ENCODE results near the gene MRPL51. TPM values are rescaled to one million over a fixed set of nuclear protein-coding genes. Genes with fewer than 3 reads are reported as not detected.

MRPL51 gene
- total RNA-seq, 1 donor from 2014 or later: 168 TPM

DNA sequence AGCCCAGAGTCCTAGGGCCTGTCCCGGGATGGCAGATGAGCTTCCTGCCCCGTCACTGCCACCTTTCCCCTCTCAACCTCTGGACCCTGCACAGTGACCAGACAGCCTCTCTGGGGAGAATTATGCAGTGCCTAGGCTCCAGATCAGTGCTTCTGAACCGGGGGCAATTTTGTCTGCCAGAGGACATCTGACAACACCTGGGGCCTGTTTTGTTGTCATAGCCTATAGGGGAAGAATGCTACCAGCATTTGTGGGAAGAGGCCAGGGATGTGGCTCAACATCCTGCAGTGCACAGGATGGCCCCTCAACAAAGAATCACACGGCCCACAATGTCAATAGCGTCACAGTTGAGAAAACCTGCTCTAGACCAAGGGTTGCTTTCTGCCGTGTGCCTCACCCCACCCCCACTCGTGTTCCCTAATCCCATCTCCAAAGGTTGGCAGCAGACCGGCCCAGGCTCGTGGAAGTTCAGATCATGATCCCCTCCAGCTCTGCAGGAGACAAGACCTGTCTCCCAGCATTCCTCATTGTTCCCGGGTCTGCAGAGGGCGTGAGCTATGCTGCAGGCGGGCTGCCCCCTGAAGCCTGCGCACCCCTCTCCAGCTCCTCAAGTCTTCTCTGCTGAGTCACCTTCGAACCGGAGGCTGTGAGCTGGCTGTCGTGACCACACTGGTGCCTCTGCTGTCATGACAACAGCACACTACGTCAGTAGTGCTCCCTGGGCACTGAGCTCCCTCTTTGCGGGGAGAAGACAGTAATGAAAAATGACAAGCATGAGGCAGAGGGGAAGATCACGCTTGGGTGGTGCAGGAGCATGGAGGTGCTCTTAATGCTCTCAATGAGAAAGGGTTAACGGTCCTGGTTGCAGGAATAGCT, 39.2 kb upstream of the MRPL51 start:
- Mint-ChIP-seq H3K9me3 (ENCODE audit: unreplicated experiment) (no peaks in the 10 kb centered on the region), H3K27ac (ENCODE audit: unreplicated experiment) (peak overlapping the region; percentile 81), H3K4me1 (ENCODE audit: unreplicated experiment) (peaks cover 23% of the 10 kb centered on the region), H3K27me3 (ENCODE audit: unreplicated experiment) (peaks cover 26% of the 10 kb centered on the region), H3K4me3 (ENCODE audit: unreplicated experiment) (peak overlapping the region; percentile 81), H3K36me3 (ENCODE audit: low read depth, unreplicated experiment) (peaks cover 26% of the 10 kb centered on the region)
- DNase-seq (ENCODE audit: low spot score): no peak
- TF ChIP-seq, protein P1, sequence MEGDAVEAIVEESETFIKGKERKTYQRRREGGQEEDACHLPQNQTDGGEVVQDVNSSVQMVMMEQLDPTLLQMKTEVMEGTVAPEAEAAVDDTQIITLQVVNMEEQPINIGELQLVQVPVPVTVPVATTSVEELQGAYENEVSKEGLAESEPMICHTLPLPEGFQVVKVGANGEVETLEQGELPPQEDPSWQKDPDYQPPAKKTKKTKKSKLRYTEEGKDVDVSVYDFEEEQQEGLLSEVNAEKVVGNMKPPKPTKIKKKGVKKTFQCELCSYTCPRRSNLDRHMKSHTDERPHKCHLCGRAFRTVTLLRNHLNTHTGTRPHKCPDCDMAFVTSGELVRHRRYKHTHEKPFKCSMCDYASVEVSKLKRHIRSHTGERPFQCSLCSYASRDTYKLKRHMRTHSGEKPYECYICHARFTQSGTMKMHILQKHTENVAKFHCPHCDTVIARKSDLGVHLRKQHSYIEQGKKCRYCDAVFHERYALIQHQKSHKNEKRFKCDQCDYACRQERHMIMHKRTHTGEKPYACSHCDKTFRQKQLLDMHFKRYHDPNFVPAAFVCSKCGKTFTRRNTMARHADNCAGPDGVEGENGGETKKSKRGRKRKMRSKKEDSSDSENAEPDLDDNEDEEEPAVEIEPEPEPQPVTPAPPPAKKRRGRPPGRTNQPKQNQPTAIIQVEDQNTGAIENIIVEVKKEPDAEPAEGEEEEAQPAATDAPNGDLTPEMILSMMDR (IDR thresholded peaks at IDR 0.05; ENCODE audit: unreplicated experiment): no peak

DNA sequence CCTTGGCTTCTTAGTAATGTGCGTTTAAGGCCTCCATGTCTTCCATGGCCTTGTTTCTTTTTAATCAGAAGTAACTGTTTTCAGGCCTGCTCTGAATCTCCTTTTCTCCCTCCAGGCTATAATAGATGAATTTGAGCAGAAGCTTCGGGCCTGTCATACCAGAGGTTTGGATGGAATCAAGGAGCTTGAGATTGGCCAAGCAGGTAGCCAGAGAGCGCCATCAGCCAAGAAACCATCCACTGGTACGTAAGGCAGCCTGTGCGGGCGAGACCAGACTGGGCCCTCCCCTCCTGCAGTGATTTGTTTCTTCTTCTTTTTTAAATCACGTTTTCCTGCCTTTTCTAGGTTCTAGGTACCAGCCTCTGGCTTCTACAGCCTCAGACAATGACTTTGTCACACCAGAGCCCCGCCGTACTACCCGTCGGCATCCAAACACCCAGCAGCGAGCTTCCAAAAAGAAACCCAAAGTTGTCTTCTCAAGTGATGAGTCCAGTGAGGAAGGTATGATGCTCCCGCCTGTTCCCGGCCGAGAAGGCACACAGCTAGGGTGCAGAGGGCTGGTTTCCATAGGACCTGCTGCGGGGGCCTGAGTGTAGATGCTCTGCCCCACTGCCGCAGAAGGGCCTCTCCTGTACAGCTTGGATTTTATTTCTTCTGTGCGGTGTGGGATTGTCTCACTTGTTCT, 37.7 kb upstream of the MRPL51 start:
- Mint-ChIP-seq H3K27me3 (ENCODE audit: unreplicated experiment) (peaks cover 22% of the 10 kb centered on the region), H3K27ac (ENCODE audit: unreplicated experiment) (no peak overlapping the region), H3K36me3 (ENCODE audit: low read depth, unreplicated experiment) (peaks cover 29% of the 10 kb centered on the region)

GRCh38 chr12:6529291-6529737, 36.3 kb upstream of the MRPL51 start:
- Mint-ChIP-seq H3K27ac (ENCODE audit: unreplicated experiment) (no peak overlapping the region), H3K27me3 (ENCODE audit: unreplicated experiment) (peaks cover 14% of the 10 kb centered on the region), H3K4me1 (ENCODE audit: unreplicated experiment) (peaks cover 16% of the 10 kb centered on the region), H3K4me3 (ENCODE audit: unreplicated experiment) (no peak overlapping the region), H3K9me3 (ENCODE audit: unreplicated experiment) (no peaks in the 10 kb centered on the region), H3K36me3 (ENCODE audit: low read depth, unreplicated experiment) (peaks cover 38% of the 10 kb centered on the region)
- TF ChIP-seq, protein P1 (IDR thresholded peaks at IDR 0.05; ENCODE audit: unreplicated experiment): no peak
- DNase-seq (ENCODE audit: low spot score): no peak

More for the DNA sequence above, 37.7 kb upstream of the MRPL51 start:
- Mint-ChIP-seq H3K4me3 (ENCODE audit: unreplicated experiment) (peak overlapping the region; percentile 62), H3K9me3 (ENCODE audit: unreplicated experiment) (no peaks in the 10 kb centered on the region), H3K4me1 (ENCODE audit: unreplicated experiment) (peaks cover 16% of the 10 kb centered on the region)
- DNase-seq (ENCODE audit: low spot score): no peak
- TF ChIP-seq, protein P1 (IDR thresholded peaks at IDR 0.05; ENCODE audit: unreplicated experiment): no peak

GRCh38 chr12:6528539-6529235, 35.6 kb upstream of the MRPL51 start:
- Mint-ChIP-seq H3K36me3 (ENCODE audit: low read depth, unreplicated experiment) (peaks cover 43% of the 10 kb centered on the region), H3K27ac (ENCODE audit: unreplicated experiment) (no peak overlapping the region), H3K27me3 (ENCODE audit: unreplicated experiment) (peaks cover 11% of the 10 kb centered on the region)

More at GRCh38 chr12:6528539-6529235, 35.6 kb upstream of the MRPL51 start:
- Mint-ChIP-seq H3K9me3 (ENCODE audit: unreplicated experiment) (no peaks in the 10 kb centered on the region), H3K4me1 (ENCODE audit: unreplicated experiment) (peaks cover 13% of the 10 kb centered on the region), H3K4me3 (ENCODE audit: unreplicated experiment) (no peak overlapping the region)
- no peak for DNase-seq (ENCODE audit: low spot score)
- TF ChIP-seq, protein P1 (IDR thresholded peaks at IDR 0.05; ENCODE audit: unreplicated experiment): no peak

Measured in endothelial cell (in vitro differentiated cells).